DMS153 treated with DMSO at 0.1 percent for 48 hours (cell line): ENCODE data around the gene URB2.
A peak's percentile ranks its signal among the peaks of the same experiment; 100 is the strongest.

ENCODE experiments used
- DNase-seq: peaks from one replicate; lab custom pipeline; 2025; ENCODE audit not compliant: unreplicated experiment; lab: John Stamatoyannopoulos, UW

URB2 gene

DNA sequence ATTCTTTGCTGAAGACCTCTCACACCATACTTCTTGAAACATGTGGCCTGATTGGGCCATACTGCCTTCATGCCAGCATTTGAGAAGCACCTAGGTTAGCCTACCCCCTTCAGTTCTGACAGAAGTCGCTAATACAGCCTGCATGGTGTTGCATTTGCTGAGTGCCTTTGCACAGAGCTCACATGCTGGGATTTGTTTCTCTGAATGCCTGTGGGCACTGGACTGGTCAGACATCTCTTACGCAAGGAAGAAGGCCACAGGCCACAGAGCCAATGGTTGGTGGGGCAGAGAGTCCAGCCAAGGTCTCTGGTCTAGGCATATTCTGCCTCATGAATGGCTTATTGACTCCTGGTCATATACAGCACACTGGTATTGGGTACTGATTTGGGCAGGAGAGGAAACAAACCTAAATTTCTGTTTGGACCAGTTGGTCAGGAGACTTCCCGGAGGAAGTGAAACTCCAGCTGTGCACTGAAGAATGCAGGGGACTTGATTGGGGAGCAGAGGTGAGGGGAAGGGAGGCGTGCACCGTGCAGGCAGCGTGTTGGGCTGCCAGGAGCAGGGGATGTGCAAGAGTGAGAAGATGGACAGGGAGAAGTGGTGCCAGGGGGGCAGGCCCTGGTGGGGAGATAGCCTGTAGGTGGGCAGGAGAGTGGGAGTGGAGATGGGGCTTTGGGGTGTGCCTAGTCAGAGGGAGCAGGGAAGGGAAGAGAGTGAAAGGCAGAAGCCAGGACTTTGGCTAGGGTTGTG lies 18.1 kb downstream of the URB2 start:
- no peak for DNase-seq

DNA sequence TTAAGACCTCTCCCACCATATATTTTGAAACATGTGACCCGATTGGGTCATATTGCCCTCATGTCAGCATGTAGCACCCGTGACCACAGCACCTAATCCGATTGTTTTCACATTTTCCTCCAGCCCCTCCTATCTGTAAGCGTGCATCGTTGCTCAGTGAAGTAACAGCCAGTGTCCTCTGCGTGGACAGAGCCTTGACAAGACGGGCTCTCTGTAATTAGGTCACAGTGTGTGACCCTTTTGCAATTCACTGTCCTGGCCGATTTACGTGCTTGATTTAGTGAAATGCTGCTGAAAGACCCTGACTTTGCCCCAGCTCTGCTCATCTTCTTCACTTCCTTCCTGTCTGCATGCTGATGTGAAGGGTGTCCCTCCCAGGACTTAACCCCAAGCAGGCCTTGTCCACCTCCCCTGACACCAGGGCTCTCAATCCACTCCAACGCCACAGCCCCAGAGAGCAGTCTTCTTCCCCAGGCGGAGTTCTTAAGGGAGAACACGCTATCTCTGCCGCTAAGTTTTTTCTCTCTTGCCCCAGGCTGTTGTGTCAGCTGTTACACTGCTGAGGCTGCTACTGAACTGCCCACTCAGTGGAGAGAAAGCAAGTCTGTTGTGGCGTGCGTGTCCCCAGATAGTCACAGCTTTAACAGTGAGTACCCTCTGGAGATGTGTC lies 19.4 kb downstream of the URB2 start:
- DNase-seq = no peak

DNA sequence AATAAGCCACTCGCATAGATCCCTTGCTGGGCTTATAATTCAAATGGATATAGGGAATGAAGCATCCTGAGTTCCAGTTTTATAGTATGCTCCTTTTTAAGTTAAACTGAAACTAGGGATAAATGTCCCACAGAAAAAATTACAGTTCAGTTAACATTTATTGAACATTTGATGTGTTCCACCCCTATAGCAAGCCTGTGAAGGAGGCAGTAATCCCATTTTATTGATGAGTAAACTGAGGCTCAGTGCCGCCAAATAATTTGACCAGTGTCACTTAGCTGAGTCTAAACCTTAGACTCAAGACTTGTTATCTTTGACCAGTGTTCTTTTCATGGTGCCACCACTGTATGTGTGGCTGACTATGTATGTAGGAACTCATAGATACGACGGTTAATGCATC lies 22.4 kb downstream of the URB2 start:
- DNase-seq = no peak

DNA sequence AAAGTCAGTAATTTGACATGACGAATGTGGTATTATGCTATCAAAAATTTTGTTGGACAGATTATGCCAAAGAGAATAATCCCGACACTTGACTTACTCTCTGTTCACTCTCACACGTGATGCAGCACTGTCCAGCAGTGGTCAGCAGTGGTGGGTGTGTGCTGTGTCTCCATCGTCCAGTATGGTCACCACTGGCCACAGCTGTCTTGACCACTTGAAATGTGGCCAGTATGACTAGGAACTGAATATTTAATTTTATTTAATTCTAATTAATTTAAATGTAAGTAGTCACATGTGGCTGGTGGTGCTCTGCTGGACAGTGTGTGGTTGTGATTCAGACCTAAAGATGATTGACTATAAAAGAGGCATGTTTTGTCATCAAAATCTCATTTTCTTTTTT lies 24.0 kb downstream of the URB2 start:
- no peak for DNase-seq

DNA sequence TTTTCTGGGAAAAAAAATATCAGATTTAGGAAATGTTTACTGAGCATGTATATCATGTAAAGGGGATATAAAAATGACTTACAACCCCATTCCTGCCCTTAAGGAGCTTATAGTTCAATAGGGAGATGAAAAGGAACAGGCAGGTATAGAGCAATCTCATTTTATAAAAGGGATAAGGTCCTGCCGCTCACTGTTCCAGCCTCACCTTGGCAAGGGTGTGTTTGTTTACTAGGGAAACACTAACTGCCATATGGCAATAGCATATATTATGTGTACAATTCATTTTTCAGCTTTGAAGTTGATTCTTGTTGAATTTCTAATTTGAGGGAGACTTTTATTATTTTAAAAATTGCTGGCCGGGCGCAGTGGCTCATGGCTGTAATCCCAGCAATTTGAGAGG lies 25.5 kb downstream of the URB2 start:
- no peak for DNase-seq

DNA sequence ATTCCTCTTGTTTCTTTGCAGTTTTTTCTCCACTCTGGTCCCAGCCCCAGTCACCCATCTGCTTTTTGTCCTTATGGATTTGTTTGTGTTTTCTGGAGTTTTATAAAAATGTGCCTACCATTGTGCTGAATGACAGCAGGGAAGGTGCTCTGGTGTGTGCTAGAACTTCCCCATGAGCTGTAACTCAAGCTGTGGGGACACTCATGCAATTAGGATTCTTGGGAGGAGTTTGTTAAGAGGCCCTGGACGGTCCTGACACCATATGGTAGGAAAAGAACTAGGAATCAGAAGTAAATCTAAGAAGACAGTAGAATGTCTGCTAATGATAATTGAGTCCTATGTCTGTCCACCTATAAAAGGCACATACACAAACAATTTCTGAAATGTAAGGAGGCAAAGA lies 27.4 kb downstream of the URB2 start:
- no peak for DNase-seq

DNA sequence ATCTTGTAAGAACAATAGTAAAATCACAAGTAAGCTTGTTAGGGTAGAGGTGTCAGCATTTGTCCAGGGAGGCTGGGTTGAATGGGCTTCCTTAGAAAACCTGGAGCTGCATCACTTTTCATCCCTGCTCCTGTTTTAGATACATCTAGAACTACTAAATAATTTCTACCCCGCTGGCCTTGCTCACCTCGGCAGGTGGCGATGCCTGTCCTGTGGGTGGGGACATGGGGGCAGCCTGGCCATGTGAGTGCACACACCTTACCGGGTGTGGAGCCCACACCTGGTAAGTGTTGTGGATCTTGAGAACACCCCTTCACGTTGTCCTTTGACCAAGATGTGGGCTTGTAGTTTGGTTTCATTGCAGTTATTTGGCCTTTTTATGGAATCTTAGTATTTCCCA lies 29.7 kb downstream of the URB2 start:
- DNase-seq = no peak

DNA sequence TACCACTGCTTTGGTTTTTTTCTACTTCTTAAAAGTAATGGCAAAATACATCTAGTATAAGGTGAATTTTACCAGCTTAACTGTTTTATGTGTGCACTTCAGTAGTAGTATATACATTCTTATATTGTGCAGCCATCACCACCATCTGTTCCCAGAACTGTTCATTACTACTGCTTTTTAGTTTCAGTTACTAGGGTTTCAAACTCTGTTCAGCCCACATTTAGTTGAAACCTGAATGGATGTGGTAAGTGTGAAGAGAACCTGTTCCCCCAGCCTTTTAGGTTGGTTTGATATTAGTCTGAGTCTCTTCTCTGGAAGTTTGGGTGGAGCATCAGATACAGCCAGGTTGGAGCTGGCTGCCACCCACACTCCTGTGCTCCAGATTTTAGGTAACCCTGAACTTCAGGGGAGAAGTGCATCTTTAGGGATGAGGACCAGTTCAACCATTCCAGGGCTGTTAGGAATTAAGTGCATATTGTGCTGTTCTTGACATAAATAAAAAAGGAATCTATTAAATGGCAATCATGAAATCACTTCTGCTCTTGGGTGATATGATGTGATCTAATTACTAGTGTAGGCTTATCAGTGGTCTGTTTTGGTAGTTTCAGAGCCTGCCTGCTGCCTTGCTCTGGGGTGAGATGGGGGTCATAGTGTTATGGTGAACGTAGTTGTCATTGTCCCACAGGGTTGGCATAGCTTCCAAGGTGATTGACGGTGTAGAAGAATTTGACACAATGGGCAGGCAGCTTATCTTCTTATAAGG lies 32.1 kb downstream of the URB2 start:
- DNase-seq = no peak

DNA sequence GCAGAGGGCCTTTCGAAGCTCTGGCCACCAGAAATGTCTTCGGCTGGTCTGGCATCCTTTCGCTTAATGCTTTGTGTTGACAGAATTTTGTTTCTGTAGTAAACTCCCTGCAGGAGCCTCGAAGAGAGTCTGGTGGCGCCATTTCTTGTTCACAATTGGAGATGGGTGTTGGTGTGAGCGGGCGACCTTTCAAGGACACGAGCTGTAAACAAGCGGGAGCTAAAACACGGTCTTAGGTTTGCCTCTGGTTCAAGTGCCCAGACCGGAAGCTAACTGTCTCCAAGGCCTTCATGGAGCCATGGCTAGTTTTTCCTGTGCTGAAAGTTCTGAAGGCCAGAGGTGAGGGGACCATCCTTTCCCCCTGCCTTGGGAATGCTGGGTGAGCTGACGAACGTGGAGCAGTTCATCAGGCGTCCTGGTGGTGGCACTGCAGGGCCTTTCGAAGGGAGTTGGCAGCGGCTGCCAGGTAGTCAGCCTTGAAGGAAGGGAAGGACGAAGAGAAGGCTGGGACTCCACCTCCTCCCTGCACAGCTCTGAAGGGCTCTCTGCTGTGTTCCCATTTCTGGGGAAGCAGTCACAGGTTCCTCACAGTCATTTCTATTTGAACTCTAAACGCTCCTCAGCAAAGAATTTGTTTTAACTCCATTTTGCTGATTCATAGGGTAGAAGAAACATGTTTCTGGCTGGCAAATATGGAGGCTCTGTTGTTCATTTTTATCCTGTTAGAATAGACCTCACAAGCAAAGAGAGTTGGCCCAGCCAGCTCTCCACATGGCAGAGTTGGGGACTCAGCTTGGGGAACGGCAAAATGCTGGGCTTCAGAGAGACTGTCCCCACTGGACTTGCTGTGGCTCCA lies 35.2 kb downstream of the URB2 start:
- peak; percentile 13 for DNase-seq

DNA sequence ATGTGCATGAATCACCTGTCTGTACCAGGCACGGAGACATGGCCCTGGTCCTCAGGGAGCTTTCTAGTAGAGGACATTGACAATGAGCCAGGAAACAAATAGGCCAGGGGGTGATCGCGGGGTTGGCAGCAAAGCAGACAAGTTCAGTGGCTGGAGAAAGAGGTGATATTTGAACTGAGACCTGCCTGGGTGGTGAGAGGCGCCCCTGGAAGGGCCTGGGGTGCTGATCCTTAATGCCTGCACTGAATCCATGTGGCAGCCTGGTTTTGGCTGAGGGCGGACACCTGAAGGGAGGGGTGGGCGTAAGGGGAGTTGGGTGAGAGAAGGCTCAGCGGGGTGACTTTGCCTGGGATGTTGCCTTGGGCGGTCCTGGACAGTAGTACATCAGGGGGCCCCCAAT lies 35.9 kb downstream of the URB2 start:
- no peak for DNase-seq

DNA sequence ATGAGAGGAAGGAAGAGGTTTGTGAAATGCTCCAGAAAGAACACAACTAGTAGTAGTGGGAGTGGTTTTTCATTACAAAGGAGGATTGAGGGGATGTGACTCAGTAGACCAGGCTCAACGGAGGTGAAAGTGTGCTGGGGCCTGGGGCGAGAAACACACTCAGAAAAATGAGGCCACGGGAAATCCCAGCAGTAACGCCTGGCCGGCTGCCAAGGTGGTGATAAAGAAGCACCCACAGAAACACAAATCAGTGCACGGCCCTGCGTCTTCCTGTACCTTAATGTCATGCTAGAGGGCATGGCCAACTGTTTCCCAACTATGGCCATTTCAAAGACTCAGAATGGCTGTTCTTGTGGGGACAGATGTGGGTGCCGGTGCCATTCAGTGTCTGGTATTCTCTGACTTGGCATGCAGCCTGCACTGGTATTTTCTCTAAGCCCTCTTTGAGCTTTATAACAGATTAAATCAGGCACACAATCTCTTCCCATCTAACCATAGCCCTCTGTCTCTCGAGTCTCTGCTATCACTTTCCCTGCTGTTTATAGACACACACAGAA lies 38.2 kb downstream of the URB2 start:
- no peak for DNase-seq

DNA sequence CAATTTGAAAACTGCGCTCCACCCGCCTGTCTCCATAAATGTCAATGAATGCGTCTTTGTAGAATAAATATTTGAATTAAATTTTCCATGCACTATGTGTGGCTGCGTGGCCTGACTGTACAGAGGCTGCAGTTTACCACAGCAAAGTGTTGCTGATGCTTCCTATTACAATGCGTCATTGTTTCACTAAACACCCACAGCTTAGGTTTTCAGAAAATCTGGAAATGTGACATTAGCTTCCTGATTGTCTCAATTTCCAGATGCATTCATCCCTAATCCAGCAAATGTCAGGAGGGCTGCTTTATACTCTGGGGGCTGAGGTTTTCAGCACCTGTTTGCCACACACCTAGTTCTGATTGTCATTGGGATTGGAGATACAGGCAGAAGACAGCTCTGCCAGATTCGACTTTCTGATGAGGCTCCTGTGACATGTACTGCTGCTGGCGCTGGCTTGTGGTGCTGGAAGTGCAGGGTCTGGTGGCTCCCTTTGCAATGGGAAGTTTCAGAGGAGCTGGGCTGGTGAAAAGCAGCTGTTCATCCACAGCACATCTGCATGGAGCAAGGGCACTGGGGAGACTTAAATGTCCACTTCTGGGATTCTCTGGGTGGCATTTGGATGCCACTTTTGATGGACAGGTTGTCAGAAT lies 40.0 kb downstream of the URB2 start:
- no peak for DNase-seq

DNA sequence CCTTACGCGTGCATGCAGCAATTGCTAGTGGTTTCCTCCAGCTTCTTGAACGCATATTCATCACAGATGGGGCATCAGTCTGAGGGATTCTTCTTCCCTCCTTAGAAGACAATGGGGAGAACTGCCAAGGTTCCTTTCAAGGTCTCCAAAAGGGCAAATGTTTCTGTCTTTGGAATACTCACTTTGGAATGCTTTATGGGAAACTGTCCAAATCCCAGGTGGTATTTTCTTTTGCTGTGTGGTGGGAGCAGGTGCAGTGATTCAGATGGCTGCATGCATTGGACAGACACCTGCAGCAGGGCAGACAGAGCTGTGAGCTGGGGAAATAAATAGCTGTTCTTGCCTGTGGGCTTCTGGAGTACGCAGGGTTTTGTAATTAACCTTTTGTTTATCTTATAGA lies 40.5 kb downstream of the URB2 start:
- DNase-seq = no peak

DNA sequence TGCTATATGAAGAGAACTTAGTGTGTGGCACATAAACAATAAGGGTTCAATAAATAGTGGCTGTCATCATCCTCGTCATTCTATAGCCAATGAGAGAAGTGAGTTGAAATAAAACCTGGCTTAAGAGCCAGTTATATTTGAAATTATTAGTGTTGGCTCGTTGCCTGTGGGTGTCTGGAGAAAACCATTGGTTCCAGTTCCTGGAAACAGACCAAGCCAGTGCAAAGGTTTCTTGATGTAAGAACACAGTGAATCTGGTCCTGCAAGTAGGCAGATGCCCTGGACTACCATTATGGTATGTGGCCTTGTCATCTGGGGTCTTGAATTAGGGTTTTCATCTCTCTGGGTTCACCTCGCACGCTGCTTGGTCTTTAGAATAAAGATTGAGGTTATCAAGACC lies 43.3 kb downstream of the URB2 start:
- no peak for DNase-seq

DNA sequence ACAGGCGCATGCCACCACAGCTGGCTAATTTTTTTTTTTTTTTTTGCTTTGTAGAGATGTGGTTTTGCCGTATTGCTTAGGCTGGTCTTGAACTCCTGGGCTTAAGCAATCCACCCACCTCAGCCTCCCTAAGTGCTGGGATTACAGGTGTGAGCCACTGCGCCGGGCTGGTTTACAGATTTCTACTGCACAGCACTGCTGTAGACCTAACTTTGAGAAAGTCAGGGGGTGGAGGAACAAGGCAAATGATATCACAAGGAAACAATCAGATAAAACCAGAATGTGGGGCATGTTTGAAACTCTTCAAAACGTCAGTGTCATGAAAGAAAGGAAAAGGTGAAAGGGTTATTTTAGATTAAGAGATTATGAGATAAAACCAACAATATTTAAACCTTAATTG lies 45.3 kb downstream of the URB2 start:
- no peak for DNase-seq

DNA sequence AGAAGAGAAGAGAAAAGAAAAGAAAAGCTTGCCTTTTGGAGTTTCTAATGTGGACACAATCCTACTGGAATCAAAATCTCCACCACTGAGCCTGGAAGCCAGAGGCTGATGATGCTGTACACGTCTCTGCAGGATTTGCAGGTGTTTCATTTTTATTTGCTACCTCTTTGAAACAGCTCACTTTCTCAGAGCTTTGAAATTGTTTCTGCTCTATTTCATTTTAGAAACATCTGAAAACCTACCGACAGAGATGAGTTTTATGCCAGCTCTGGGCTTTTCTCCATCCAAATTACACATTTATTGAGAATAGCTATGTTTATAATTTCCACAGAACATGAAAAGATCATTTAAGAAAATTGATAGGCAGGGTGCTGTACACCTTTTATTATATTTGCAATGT lies 46.2 kb downstream of the URB2 start:
- no peak for DNase-seq

DNA sequence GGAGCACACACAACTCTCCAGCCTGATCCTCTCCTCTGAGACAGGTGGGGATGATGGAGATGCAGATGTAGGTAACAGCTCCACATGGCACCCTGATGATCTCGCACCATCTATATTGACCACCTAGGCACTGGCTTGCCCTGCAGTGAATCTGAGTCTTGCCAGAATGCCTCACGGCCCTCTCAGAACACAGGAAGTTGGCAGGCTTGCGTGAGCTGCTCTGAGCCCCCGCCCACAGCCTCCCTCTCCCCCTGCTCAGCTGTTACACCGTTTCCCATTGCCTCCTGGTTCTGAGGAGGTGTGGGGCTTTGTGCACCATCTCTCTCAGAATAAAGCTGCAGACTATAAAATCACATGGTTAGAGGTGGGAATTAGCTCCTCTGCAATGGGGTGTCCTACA lies 48.0 kb downstream of the URB2 start:
- no peak for DNase-seq

DNA sequence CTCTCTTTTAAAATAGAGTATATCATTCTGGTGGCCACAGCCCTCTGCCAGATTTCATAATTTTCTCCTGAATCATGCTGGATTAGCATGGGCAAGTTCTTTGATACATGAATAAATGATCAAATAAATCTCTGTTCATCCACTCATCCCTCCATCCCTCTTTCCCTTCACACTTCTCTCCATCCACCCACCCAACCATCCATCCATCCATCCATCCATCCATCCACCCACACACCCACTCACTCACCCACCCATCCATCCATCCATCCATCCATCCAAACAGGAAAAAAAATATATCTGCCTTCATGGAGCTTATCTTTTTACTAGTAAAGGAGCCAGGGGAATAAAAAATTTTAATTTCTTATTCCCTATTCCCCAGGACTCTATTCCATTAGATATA lies 49.3 kb downstream of the URB2 start:
- no peak for DNase-seq

DNA sequence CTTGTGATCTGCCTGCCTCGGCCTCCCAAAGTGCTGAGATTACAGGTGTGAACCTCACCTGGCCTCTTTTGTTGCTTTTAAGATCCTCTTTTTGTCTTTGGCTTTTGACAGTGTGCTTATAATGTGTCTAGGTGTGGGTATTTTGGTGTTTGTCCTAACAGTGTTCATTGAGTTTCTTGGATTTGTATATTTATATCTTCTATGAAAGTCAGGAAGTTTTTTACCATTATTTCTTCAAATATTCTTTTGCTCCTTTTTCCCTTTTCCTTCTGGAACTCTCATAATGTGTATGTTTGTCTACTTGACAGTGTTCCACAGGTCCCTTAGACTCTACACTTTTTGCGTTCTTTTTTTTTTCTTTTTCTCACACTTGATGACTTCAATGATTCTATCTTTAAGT lies 59.1 kb downstream of the URB2 start:
- DNase-seq = no peak

DNA sequence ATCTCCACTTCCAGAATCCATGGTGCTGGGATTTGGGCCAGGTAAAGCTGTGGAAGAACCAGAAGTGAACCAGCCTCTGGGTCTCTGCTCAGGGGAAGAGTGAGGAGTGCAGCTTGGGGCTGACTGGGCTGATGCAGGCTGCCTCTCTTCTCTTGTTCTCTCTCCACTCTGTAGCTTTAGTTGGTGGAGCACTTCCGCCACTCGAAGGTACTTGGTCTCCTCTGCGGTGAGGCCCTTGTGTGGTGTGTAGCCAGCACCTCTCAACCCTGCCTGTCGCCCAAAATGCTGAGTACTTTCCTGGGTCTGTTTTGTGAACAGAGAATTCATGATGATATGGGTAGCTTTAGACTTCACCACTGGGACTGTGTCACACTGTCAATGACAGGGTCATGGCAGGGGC lies 63.2 kb downstream of the URB2 start:
- no peak for DNase-seq

DNA sequence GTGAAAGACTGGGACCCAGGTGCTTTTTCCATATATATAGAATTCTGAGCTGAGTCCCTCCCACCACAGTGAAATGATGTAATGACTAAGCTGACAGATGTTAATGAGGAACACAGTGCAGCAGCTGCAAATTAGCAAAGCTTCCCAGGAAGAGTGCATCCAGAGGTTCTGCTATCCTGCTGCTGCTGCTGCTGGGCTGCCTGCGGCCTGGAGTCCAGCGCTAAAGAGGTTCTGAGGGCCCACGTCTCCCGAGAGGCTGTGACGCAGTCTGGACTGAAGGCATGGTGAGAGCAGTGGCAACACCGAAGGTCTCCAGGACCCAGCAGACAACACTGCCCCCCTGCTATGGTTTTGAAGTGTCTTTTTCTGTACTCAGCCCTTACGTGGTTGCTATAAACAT lies 63.9 kb downstream of the URB2 start:
- DNase-seq = no peak
